HG03175 (cell line): ENCODE results near the gene FGF21.
"Not testable (repeated sequence)": the region's sequence is repeated elsewhere in the genome, so short reads cannot be mapped to it uniquely, and the experiment has no call there.

Experiments used
- ATAC-seq: cut with Tn5 transposase; IDR thresholded peaks from one replicate; pipeline ENCODE4 v1.9.1; 2021; ENCODE audit warnings: mild to moderate bottlenecking, moderate library complexity; ENCODE audit not compliant: unreplicated experiment

FGF21 gene, protein sequence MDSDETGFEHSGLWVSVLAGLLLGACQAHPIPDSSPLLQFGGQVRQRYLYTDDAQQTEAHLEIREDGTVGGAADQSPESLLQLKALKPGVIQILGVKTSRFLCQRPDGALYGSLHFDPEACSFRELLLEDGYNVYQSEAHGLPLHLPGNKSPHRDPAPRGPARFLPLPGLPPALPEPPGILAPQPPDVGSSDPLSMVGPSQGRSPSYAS

DNA sequence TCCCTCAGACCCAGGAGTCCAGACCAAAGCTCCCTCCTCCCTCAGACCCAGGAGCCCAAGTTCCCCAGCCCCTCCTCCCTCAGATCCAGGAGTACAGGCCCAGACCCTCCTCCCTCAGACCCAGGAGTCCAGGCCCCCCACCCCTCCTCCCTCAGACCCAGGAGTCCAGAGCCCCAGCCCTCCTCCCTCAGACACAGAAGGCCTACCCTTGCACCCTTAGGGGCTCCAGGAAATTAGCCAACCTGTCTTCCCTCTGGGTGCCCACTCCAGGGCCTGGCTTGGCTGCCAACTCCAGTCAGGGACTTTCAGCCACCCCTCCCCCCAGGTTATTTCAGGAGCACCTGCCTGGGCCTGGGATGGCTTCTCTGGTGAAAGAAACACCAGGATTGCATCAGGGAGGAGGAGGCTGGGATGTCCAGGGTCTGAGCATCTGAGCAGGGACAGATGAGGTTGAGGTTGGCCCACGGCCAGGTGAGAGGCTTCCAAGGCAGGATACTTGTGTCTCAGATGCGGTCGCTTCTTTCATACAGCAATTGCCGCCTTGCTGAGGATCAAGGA is at the start of gene FGF21:
Gene FGF21 (plus strand): TSS at position 441 of the 558 bp plus-strand sequence. CDS start 713 bp downstream, outside the sequence.
- ATAC-seq, result no peak

DNA sequence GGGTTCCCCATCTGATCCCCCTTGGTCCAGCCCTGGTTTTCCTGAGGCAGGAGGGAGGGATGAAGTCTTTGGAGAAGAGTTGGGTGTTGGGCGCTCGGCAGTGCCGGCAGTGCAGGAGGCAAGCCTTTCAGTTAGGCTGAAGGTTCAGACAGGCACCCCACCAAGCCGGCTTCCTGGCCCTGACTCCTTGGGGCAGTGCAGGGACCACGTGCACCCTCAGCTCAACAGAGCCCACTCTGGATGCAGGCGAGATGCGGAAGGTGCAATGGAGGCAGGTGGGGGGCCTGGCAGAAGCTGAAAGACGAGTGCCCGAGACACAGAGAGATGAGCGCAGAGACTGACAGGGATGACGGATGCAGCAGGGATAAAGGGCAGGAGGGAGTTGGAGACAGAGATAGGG is 46.9 kb upstream of the FGF21 start:
- no peak for ATAC-seq

DNA sequence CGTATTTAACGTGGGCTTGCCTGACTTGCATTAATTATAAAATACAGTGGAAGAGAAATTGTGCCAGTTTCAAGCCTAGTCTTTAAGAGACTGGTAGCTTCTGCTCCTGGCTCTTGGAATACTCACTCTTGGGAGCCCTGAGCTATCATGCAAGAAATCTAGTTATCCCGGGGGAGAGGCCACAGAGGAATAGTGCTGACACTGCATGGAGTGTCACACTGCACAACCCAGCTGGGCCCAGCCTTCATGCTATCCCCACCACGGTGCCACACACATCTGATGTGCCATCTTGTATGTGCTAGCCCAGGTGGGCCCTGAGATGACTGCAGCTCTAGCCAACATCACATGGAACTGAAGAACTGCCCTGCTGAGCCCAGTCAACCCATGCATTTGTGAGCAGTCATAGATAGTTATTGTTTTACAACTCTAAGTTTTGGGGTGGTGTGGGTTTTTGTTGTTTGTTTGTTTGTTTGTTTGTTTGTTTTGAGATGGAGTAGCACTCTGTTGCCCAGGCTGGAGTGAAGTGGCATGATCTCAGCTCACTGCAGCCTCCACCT is 44.1 kb upstream of the FGF21 start:
- no peak for ATAC-seq

DNA sequence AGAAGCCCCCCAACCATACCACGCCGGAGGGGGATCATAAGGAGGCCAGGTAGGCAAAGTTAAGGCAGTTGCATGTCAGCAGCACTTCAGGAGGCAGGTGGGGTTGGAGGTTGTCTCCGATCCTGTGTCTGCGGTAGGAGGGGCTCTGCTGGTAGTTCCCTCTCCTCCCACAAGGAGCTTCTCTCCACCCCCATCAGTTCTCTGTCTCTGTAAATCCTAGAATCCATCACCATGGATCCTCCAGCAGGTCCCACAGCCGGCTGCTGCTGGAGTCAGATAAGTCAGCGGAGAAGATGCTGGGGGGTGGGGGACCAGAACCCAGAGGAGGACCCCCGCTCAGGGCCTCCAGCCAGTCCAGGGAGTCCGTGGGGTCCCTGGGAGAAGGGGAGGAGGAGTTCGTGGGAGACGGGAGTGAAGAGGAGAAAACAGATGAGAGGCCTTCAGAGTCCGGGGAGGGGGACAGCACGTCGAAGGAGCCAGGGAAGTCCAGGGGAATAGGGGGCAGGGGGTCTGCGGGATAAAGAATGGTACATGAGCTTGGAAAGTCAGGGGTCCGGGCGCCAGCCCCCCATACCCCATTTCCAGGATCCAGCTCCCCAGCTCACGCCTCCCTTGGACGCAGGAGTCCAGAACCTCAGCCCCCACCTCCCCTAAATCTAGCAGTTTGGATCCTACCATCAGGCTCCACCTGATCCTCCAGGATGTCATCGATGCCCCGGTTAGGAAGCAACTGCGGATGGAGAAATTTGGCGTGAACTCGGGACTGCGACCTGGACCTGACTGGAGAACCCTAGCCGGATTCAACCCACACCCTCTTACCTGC is 42.1 kb upstream of the FGF21 start:
- ATAC-seq, result no peak

DNA sequence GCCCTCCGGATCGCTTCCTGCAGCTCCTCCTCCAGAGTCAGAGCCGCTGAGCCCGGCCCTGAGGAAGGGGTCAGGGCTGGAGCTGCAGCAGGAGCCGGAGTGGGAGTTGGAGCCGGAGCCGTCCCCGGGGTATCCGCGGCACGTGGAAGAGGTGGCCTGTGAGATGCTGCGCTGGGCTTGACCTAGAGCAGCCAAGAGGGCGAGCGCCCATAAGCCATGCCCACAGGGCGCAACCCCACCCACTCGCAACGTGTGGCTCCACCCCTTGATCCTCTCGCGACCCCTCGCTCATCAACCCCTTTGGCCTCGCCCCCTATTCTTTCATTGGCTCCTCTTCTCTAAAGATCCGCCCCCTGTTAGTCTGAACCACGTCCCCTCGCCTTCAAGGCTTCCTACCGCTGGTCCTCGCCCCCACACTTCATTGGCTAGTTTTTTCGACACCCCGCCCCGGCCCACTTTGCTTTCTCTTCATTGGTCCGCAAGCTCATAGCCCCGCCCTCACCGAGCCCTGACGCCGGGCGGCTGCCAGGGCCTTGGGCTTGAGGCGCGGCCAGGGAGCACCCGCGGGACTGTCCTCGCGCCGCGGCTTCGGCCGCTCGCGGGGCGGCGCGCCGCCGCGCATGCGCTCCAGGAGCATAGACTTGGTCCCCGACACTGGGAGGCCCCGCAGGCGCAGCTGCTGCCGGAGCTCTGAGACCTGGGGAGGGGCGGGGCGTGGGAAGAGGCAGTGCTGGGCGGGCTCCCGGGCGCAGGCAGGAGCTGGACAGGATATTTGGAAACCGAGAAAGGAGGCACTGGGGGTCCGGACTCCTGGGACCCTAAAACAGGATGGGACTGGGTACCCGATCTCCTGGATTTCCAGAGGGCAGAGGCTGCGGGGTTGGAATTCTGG is 41.2 kb upstream of the FGF21 start:
- peak; percentile 90 for ATAC-seq

DNA sequence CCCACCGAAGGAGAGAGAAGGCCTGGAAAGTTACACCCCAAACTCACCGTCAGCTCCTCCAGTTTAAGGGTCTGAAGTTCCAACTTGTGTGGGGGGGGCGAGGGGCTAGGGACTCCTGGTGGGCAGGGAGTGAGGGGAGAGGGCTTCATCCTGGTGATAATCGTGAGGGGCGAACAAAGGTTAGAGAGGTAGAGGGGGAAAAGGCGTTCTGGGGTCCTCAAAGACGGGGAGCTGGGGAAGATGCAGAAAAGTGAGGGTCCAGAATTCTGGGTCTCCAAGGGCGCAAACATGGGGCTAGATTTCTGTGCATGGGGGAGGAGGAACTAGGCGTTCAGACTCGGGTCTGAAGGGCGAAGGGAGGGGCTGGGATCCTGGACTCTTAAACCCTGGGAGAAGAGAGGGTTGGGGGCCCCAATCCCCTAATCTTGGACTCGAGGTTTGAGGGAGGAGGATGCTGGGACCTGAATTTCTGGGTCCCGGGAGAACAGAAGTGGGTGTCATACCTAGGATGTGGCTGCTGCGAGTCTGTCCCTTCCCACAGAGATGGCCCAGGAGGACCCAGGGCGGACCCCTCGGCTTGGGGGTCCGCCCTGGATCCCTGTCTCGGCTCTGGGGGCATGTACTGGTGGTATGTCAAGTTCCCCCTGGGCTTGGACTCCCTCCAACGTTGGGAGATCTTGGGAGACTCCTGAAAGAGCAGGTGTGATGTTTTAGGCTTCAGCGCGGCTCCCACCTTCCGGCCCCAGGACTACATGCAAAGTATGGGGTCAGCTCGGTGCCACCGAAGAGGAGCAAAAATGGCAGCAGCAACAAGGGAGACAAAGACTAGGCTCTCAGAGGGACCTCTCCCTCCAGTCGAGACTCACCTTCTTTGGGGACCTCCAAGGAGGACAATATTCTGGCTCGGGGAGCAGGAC is 40.3 kb upstream of the FGF21 start:
- ATAC-seq, result no peak

DNA sequence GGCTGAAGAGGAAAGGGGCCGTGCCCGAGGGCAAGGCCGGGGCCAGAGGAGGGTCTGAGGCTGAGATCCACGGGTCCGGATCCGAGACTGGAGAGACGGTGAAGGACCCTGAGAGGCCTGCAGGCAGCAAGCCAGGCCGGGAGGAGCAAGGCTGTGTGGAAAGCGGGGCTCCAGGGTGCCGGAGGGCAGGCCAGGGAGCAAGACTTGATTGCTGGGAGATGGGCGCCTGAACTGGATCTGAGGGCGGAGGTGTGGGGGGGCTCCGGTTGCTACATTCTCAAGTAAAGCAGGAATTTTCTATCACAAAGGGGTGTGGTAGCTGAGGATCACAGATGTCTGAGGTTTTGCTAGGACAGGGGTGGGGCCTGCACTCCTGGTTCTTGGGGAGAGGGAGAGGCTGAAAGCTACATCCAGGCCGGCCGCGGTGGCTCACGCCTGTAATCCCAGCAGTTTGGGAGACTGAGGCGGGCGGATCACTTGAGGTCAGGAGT is 39.6 kb upstream of the FGF21 start:
- no peak for ATAC-seq

DNA sequence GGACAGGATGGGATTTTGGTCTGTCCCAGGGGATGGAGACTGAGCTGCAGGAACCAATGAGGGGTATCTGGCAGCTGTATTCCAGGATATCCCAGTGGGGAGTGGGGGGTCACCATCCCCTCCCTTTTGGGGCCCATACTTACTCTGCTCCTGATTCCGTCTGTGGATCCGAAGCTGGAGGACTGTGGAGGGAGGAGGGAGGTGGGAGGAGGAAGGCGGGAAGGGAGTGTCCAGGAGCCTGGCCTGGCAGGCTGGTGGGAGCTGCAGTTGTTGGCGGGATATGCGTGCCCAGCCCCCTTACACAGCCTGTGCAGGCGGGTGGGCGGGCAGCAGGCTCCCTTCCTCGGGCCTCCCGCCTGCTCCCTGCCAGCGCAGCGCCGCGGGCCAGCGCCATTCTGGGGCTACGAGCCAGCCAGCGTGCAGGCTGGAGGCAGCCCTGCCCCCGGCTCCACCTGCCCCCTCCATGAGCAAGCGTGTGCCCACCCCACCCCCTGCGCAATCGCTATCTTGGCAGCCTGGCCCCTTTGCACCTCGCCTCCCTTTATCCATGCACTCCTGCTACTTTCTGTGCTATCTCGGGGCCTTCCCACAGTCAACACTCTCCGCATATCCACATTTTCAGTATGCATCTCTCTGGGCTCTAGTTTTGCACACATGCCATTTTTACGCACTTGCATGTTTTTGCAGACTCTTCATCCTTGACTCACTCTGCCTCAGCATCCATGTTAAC is 38.6 kb upstream of the FGF21 start:
- ATAC-seq, result no peak

DNA sequence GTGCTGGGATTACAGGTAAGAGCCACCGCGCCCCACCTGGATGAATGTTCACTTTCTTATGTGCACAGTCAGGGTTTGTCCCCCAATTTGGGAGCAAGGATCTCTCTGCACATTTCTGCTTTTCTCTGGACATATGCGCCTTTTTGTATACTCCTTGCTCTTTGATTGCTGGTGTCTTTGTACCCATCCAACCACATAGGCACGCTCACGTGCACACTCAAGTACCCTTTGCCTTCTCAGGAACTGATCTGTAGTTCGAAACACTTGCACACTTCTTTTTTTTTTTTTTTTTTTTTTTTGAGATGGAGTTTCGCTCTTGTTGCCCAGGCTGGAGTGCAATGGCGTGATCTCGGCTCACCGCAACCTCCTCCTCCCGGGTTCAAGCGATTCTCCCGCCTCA is 37.2 kb upstream of the FGF21 start:
- ATAC-seq, result not testable (repeated sequence)

DNA sequence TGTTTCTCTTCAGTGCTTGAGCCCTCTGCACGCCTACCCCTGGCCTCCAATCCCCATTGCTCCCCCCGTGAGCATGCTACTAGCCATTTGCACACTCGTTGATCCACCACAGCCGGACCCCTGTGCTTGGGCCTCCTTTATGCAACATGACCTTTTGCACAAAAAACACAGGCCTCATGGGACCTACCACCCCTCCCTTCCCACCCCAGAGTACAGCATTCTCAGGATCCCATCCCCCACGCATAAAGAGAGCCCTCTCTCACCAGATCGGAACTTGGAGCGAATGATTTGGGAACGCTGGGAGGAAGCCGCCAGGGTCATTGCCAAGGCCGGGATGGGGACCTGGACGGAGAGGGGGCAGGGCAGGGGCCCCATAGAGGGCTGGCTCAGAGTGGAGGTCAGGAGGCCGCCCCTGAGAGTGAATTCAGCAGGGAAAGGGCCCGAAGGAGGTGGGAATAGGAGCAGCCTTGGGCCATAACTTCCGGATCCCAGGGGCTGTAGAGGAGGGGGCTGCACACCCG is 36.6 kb upstream of the FGF21 start:
- ATAC-seq, result no peak

DNA sequence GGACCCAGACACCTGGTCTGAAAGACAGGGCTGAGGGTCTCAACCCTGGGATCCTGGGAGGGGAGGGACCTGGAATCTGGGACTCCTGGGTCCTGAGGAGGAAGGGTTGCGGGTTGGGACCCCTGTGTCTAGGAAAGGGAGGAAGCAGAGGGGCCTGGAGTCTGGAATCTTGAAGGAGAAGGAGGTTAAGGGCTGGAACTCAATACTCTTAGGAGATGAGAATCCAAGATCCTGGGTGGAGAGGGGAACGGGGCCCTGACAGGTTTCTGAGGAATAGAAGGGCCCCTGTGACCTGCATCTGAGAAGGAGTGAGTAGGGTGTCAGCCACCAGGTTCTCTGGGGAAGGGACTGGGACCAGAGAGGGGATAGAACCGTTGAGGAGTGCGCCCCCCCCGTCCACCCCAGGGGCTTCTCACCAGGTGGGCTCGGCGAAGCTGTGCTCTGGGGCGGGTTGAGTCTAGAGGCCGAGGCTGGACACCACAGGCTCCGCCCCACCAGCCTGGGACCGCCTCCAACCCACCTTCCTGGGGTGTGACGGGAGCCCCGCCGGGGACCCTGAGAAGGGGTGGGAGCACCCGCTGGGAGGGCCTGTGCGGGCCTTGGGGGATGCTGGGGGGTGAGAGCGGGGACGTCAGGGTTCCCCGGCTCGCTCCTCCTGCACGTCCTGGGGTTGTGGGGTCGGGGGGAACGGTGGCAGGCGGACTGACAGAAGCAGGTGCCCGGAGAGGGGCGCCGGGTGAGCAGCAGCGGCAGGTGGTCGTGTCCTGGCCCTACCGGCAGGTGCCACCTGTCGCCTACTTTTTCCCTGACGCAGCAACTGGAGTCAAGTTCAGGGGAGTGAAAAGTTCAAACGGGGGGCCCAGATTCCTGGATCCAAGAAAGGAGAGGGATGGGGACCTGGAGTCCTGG is 35.8 kb upstream of the FGF21 start, which contains the start of gene MAMSTR:
Gene MAMSTR (minus strand): TSS at position 463 of the 909 bp plus-strand sequence. CDS start 694 bp downstream, outside the sequence.
- ATAC-seq, result no peak

DNA sequence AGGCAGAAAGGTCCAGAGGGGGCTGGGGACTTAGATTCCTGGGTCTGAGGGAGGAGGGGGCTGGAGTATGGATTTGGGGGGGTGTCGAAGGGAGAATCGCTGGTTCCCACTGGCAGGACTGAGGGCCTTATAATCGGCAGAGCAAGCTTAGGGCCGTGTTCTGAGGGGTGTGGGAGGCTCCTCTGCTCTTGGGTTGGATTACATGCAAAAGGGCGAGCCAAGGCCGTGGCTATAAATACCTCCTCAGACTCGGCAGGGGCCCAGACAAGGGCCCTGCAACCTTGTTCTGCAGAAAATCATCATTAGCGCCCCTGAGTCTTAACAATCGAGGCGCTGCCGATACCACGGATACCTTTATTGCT is 35.1 kb upstream of the FGF21 start:
- no peak for ATAC-seq

DNA sequence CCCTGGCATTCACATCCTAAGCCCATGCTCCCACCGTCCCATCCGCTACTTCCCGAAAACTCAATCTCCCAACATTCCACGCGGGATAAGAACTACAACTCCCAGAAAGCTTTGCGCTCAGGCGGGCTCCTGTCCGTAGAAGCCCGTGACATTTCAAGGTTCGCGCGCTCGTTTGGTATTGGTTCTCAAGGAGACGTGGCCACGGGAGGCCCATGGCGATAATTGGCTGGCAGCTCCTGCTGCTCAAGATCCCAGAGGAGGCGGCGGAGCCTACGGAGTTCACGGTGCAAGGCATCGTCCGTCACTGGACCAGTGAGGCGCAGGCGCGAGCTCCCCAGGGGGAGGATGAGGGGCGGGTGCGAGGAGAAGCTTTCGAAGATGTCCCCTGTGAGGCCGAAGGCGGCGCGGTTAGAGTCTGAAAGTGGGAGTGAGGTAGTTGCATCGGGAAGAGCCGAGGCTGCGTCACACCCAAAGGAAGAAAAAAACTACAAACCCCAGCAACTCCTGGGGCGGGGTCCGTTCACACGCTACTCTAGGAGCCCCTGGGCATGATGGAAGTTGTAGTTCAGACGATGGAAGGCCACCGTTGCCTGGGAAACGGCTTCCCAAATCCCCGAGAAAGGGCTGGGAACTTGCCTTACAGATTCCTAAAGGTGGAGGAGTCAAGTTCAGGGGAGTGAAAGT is 34.6 kb upstream of the FGF21 start:
- peak; percentile 78 for ATAC-seq

DNA sequence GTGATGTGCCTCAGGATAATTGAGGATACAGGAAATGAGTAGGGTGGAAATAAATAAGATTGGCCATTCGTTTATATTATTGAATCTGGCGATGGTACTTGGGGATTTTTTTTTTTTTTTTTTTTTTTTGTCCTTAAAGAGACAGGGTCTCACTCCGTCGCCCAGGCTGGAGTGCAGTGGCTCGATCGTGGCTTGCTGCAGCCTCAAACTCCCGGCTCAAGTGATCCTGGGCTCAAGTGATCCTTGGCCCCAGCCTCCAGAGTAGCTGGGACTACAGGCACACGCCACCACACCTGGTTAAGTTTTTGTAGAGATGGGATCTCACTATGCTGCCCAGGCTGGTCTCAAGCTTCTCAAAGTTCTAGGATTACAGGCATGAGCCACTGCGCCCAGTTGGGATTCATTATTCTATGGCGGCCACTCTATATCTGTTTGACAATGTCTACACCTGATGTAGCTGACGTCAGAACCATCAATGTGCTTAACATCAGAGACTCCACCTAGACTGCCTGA is 33.1 kb upstream of the FGF21 start:
- ATAC-seq, result no peak

DNA sequence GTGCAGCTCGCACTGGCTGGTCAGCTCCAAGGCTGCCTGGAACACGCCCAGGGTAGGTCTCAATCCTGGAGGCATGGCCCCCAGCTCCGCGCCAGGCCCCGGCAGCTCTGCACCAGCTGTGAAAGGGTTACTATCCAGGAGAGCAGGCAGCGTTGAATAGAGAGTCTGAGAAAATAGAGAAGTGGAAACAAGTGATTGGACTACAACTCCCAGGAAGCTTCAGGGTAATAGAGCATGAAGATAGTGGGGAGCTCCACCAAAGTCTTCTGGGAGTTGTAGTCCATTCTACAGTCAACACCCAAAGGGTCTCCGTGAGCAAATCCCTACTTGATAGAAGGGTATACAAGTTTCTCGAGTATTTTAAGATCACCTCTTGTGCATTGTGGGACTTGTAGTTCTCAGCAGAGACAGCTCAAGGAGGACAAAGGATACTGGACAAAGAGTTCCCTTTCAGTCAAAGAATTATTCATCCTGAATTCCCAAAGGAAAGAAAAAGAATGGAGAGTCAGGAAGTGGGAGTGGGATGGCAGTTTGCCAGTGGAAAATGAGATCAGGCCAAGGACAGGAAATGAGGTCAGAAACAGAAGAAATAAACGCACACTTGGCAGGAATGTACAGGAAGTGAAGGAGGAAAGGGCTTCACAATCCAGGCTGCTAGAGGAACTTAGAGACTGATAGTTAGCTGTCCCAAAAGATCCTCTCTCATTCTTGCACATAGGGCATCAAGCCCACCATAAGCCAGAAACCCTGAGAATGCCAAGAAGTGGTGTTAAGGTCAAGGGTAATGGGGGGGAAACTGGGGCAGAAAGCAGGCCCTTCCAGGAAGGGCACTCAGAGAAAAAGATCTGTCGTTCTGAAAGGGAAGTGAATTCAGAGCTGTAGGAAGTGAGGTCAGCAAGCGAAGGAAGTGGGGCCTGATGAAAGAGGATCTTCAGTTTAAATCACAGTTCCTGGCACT is 30.2 kb upstream of the FGF21 start:
- ATAC-seq, result no peak

DNA sequence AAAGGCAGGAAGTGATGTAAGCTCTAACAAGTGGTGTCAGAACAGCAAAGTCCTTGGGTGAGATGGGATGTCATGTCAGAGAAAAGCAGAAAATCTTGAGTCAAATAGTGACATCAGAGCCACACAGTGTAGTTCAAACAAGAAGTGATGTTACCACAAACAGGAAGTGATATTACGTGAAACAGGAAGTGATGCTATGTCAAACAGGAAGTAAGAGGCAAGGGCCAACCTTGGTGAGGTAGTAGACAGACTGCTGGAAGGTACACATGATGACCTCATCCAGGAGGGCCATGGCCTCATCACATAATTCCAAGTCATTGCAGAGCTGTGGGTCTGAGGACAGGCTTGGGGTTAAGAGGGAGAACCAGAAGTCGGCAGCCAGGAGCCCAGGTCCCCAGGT is 28.8 kb upstream of the FGF21 start:
- no peak for ATAC-seq
